C1 segment of cervical spinal cord (tissue), 14 donors: ENCODE measurements around the gene GABRG3.

Source experiments
- DNase-seq, 14 donors: peaks; one replicate each; lab custom pipeline; 2025; lab: John Stamatoyannopoulos, UW

Gene GABRG3

DNA sequence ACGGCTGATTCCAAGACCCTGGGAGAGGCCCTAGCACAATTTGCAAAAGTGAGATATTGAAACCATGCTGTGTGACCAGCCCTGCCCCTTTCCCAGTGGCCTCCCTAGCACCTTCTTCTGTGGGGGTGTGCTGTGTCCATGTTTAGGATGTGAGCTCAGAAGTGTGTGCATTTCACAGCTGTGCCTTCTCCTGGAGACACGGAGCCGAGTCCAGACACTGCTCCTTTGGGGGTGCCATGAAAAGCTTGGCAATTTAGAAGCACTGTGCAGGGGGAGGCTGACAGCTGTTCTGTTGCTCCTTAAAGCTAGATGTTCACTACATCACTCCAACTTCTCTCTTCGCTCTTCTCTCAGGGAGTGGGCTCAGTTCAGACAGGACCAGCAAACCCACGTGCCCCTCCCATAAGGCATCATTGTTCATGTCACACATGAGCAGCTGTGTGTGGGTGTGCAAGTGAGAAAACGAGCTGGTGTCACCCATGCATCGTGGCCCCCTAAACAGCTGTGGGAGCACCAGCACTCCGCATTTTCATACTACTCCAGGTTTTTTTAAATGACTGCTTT lies 492.6 kb downstream of the GABRG3 start:
- no peak for DNase-seq

GRCh38 chr15:27464941-27465612 lies 494.1 kb downstream of the GABRG3 start:
- DNase-seq: no peak

- DNase-seq: no peak
Observed at GRCh38 chr15:27466758-27467157, 495.8 kb downstream of the GABRG3 start.

- no peak for DNase-seq
Observed at GRCh38 chr15:27468151-27468591, 497.2 kb downstream of the GABRG3 start.

- DNase-seq: no peak
Observed at GRCh38 chr15:27473845-27474244, 502.9 kb downstream of the GABRG3 start.

DNA sequence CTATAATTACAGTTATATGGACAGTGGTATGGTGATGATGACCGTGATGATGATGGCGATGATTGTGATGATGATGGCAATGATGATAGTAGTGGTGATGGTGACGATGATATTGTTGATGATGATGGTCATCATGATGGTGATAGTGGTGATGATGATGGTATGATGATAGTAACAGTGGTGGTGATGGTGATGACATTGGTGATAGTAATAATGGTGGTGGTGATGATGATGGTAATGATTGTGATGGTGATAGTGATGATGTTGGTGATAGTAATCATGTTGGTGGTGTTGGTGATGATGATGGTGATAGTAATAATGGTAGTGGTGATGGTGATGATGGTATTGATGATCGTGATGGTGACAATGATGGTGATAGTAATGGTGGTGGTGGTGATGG lies 504.4 kb downstream of the GABRG3 start:
- DNase-seq: no peak

GRCh38 chr15:27479296-27480140 lies 508.5 kb downstream of the GABRG3 start:
- DNase-seq: peak in 1 of 14 donors; percentile 13

GRCh38 chr15:27480141-27480530 lies 509.2 kb downstream of the GABRG3 start:
- no peak for DNase-seq

DNA sequence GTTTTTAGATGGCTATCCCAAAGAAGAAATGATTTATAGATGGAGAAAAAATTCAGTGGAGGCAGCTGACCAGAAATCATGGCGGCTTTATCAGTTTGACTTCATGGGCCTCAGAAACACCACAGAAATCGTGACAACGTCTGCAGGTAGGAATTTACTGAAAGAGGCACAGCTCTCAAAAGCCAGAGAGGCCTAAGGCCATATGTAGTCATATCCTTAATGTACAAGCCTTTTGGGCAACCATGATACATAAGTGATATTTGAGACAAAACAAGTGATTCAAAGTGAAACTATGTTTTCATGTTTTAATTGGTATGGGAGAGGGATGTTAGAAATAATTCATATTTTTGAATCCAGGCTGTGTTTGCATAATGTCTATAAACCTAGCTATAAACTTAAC lies 509.7 kb downstream of the GABRG3 start:
- no peak for DNase-seq

GRCh38 chr15:27481768-27482167 lies 510.8 kb downstream of the GABRG3 start:
- DNase-seq: no peak

DNA sequence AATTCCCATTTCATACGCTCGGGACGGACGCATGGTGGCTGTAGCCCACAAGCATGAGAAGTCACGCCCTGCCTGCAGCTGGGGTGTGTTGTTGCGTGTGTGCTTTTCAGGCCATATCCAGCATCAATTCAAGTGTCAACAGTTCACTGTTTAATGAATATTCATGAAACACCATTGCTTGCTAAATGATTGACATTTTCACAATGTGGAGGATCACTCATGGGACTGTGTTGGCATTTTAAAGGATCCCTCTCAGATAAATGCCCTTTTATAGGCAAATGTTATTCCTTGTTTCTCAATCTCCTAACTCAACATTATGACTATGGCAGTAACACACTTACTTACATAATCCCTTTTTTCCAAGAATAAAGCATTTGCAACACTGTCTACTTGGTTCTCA lies 511.3 kb downstream of the GABRG3 start:
- DNase-seq: no peak

- DNase-seq: no peak
Observed at GRCh38 chr15:27483124-27483523, 512.1 kb downstream of the GABRG3 start.

GRCh38 chr15:27485265-27485664 lies 514.3 kb downstream of the GABRG3 start:
- DNase-seq: no peak

- no peak for DNase-seq
Observed at GRCh38 chr15:27486051-27486450, 515.1 kb downstream of the GABRG3 start.

DNA sequence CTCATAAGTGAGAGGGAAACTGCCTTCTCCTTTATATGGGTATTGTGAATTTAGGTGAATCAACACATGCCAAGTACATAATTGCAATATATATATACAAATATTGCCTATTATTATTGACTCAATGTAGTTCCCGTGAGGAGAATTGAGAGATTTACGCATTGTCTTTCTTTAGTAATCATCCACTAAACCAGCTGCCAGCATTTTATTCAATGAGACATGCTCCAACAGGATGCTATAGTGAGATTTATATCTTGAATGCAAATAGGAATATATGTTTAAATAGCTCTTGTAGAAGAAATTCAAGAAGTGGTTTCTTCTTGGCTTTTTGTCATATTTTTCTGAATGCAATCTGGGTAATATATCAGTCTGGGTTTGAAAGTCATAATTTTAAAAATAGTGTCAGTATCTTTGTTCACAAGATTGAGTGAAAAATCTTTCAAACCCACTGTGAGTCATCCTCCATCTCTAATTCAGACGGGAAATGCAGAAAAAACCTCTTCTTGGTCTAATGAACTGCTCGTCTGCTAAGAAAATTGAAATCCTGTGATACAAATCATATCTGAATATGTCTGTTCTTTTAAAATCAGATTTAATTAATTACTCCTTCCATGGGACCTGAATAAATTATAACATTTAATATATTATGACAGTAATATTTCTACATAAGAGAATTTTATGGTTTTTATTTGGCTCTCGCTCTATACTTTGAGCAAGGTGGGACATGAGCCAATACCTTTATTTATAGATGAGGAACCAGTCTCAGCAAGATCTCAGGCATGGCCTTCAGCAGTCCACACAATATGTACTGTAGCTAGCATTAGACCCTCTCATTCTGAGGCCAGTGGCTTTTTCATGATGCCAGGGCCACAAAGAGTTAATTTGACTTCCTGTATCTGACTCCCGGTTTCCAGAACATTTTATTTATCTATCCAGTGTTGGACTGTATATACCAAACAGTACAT lies 516.0 kb downstream of the GABRG3 start:
- DNase-seq: no peak

DNA sequence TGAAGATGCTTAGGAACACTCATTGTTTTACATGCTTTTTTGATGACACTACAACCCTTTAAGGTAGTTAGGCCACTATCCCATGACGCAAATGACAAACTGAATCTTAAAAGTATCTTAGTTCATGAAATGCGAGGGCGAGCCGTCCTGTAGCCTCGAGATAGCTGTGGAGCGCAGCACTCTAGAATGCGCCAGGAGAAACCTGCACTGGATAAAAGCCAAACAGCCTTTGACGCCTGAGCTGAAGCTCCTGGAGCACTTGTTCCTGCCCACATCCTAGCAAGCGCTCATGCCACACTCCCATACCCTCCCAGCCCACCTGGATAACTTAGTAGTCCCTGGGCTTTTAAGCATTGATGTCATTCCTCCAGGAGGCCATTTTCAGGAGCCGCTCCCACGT lies 516.9 kb downstream of the GABRG3 start:
- no peak for DNase-seq

GRCh38 chr15:27490867-27491595 lies 520.0 kb downstream of the GABRG3 start:
- no peak for DNase-seq

- peak in 12 of 14 donors; percentile 6 to 77 (median 44) for DNase-seq
Observed at GRCh38 chr15:27491666-27492621, 521.0 kb downstream of the GABRG3 start.

GRCh38 chr15:27495963-27496459 lies 525.0 kb downstream of the GABRG3 start:
- DNase-seq: no peak
